ENCODE data around the gene USP2.
"Not testable (repeated sequence)": the region's sequence is repeated elsewhere in the genome, so short reads cannot be mapped to it uniquely, and the experiment has no call there.

USP2 gene

DNA sequence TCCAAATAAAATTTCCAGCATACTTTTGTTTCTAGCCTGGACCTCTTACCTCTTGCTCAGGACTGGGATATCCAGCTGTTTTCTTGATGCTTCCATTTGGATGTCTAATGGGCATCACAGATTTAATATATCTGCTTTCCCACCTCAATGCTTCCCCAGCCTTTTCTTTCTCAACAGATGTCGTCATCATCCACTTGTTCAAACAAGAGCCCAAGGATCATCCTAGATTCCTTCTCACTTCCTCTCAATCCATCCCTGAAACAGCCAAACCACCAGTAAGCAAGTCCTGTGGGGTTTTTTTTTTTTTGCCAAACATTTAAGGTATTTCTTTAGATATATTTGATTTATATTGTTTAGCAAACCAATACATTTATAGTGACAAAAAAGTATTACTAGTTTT is 29.0 kb upstream of the USP2 start:
- DNase-seq: no peak

DNA sequence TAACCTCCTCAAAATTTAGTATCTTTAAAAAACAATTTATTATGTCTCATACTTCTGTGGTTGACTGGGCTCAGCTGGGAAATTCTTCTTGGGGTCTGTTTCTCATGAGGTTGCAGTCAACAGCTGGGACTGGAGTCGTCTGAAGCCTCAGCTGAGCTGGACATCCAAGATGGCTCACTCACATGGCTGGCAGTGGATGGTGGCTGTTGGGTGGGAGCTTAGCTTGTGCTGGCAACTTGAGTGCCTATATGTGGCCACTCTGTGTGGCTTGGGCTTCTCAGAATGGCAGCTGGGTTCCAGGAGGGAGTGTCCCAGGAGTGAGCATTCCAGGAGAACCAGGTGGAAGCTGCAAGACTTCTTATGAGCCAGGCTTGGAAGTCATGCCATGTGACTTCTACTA is 28.2 kb upstream of the USP2 start:
- DNase-seq: no peak

DNA sequence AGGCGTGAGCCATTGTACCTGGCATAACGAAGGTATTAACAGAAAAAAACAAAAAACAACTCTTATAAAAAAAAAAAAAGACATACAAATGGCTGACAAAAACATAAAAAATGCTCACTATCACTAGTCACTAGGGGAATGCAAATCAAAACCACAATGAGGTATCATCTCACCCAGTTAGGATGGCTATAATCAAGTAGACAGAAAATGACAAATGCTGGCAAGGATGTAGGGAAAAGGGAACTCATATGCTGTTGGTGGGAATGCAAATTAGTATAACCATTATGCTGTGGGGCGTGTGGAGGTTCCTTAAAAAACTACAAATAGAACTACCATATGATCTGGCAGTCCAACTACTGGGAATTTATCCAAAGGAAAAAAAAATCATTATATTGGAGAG is 24.5 kb upstream of the USP2 start:
- DNase-seq: no peak

DNA sequence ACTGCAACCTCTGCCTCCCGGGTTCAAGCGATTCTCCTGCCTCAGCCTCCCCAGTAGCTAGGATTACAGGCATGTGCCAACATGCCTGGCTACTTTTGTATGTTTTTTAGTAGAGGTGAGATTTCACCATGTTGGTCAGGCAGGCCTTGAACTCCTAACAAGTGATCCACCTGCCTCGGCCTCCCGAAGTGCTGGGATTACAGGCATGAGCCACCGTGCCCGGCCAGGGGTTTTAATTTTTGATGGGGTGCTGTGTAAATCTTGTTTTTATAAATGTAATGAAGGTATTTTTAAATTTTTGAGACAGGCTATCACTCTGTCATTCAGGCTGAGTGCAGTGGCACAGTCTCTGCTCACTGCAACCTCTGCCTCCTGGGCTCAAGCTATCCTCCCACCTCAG is 24.0 kb upstream of the USP2 start:
- DNase-seq: not testable (repeated sequence)

DNA sequence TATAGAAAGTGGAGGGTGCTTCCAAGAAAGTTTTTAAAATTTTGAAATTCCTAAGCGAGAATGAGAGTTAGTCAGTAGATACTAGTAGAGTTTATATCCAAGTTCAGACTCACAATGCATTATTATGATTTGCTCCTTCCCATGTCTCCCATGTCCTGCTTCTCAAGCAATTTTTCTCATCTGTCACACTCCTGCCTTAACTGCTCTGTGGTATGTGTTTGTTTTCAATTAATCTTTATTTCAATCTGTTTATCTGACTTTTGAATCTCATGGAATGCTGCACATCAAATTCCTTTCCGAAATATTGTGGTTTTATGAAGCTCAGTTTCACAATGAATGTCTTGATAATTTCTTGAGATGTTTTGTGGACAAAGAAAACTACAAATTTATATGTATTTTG is 23.4 kb upstream of the USP2 start:
- DNase-seq: no peak

DNA sequence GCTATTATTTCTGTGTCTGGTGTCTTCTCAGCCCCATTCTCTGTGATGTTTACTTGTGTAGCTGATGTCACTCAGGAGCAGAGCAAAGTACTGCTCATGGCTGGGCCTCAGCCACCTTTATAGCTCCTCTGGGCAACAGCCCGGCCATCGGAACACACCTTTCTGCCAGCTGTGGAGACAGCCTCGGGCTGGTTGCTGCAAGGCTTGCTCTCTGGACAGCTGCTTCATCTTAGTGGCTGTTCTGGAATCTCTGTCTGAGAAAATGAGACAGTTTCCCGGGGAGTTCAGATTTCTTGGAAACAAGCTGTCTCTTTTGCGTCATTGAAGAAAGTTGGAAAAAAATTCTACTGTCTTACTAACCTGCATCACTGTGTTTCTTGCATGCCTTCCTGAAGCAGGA is 21.5 kb upstream of the USP2 start:
- no peak for DNase-seq

DNA sequence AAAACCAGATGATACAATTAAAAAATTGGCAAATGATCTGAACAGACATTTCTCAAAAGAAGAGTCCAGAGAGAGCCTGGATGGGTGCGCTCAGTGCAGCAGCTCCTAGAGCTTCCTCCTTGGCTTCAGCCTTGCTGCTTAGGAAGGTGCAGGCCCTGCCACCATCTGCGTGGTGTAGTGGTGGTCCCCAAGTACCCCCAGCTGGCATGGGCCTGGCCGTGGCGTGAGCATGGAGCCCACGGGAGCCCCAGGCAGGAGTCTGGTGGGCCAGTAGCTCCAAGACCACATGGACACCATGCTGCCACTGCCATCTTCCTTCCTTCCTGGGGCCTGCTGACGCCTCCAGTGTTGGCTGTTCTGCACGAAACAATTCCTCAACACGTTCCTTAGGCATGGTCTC is 21.0 kb upstream of the USP2 start:
- DNase-seq: no peak

DNA sequence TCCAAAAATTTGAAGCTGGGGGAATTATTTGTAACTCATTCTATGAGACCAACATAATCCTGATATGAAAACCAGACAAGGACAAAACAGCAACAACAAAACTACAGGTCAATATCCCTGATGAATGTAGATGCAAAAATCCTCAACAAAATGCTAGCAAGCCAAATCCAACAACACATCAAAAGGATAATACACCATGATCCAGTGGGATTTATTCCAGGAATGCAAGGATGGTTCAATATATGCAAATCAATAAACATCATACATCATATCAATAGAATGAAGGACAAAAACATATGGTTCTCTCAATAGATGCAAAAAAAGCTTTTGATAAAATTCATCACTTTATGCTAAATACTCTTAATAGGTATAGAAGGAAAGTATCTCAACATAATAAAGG is 19.4 kb upstream of the USP2 start:
- DNase-seq: no peak

DNA sequence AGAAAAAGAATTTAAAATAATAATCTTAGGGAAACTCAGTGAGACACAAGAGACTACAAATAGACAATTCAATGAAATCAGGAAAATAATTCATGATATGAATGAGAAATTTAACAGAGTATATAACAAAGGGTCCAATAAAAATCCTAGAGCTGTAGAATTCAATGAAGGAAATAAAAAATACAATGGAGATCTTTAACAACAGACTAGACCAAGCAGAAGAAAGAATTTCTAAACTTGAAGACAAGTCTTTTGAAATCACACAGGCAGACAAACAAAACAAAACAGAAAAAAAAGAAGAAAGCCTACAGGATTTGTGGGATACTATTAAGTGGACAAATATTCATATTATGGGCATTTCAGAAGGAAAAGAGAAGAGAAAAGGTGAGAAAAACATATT is 16.2 kb upstream of the USP2 start:
- no peak for DNase-seq

DNA sequence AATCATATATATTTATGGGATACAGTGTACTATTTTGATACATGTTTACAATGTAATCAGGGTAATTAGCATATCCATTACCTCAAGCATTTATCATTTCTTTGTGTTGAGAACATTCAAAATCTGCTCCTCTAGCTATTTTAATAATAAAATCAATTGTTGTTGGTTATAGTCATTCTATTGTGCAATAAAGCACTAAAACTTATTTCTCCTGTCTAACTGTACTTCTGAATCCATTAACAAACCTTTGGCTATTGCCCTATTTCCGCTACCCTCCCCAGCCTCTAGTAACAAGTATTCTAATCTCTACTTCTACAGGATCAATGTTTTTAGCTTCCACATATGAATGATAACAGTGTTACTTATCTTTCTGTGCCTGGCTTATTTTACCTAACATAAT is 15.3 kb upstream of the USP2 start:
- no peak for DNase-seq

DNA sequence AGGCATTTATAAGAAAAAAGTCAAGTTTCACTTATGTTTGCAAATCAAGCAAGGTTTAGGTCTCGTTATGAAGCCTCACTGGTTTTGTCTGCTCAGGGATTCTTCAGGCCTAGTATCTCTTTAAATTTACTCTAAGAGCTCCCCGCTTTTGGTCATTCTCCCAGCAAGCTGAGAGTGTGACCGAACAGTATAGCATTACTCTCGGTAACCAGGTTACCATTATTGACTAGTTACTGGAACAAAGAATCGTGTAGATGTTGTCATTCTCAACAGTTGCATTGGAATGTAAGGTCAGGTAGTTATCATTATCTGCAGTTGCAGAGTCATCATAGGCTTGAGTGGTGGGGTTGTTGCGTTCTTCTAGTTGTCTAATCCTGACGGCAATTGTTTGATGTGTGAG is 9.8 kb upstream of the USP2 start:
- no peak for DNase-seq

DNA sequence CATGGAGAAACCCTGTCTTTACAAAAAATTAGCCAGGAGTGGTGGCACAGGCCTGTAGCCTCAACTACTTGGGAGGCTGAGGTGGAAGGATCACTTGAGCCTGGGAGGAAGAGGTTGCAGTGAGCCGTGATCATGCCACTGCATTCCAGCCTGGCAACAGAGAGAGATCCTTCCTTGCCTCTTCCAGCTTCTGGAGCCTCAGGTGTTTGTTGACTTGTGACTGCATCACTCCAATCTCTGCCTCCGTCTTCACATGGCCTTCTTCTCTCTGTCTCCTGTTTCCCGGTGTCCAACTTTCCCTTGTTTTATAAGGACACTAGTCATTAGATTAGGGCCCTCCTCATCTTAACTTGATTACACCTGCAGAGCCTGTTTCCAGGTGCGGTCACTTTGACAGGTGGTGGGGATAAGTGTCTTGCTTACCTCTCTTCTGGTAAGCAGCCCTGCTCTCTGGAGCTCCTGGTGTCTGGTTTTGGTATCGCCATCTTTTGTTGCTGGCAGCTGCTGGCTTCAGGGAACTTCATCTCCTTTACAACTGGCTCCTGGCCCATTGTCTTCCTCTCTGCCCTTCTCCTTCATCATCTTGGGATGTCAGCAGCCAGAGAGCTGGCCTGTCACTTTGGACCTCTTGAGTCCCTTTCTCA is 8.2 kb upstream of the USP2 start:
- no peak for DNase-seq

DNA sequence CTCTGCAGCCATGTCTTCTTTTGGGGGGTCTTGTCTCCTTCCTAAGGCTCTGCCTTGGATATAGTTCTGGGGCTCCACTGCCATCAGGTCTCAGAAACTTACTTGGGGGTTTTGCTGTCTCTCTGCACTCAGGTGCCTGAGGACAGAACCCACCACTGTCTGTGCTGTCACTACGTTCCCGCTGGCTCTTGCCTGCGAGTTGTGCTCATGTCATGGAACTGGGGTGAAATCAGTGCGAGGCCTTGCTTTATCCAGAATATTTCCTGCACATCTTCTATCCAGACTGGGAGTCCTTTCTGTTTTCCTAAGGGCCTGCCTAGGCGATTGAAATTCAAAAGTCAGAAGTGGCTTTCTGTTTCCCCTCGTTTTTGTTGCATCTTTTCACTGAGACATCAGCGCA is 6.6 kb upstream of the USP2 start:
- no peak for DNase-seq

DNA sequence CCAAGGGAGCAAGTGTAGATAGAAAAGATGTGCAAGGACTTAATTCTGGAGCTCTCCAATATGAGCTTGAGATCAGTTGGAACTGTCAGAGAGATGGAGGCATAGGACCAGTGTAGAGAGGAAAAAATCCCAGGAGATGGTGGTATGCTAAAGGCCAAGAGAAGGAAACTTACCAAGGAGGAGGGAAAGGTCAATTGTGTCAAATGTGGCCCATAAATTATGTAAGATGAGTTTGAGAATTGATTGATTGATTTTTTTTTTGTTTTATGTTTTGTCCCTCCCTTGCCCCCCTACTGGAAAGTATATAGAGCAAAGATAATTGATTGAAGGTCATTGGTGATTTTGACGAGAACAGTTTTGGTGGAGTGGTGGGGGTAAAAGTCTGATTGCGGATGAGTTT is 2.8 kb upstream of the USP2 start:
- no peak for DNase-seq

DNA sequence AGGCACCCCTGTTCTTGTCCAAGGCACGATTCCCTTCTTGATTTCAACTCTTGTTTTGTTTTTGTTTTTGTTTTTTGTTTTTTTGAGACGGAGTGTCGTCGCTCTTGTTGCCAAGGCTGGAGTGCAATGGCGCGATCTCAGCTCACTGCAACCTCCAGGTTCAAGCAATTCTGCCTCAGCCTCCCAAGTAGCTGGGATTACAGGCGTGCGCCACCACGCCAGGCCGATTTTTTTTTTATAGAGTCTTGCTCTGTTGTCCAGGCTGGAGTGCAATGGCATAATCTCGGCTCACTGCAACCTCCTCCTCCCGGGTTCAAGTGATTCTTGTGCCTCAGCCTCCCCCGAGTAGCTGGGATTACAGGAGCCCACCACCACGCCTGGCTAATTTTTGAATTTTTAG is 1.0 kb upstream of the USP2 start:
- DNase-seq: not testable (repeated sequence)

DNA sequence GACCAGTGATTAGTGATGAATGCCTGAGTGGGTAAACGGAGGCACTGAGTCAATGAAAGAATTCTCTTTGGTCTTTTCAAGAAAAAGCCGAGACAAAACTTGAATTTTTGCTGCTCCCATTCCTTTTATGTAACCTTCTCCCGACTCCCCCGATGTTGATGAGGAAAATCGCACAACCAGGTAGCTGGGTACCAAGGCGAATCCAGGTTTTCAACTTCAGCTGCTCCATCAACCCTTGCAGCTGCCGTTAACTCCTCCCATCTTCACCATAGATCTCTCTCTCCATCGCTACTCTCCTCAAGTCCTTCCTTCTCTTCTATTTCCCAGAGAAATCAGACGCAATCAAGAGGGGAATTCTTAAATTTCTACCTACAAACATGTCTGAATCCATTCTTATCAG is 611 bp upstream of the USP2 start:
- no peak for DNase-seq

DNA sequence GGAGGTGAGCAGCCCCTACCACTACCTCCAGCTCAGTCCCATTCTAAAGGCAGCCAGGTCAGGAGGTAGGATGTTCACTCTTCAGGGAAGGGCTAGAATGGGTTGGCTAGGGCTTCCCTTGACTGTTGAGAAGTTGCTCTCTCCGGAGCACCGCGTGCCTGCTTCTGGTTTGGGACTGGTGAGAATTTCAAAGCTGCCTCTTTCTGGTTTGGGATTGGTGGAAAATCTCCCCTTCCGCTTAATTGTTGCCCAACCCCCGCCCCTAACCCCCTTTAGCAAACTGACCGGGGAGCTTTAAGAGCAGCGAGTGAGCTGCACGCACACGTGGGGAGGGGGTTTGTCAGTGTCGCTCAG is 686 bp downstream of the USP2 start:
- peak in 1 of 2 experiments; percentile 31 for DNase-seq

DNA sequence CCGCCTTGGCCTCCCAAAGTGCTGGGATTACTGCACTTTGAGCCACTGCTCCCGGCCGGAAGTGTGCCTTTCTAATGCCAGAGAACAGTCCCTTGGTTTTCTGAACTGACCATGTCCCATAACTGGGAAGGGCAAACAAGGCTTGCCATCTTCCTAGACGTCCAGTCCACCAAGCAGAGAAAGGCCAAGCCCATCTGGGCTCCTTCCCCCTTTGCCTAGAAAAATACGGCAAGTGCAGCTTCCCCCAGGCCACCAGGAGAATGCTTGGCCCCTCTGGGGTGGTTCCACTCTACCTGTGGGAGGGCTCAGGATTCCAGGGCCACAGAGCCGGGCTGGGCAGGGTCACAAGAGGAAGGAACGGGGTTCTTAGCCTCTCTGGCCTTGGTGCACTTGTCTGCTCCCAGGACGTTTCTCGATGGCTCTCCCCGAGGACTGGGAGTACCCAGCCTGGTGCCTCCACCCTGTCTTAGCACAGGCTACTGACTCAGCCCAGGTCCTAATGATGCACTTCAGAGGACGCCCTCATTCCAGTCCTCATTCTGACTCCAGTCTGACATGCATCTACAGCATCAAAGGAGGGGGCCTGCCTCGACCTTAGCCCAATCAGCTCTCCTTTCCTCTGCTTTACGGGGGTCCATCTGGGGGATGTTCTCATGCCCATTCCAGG is 1.2 kb downstream of the USP2 start:
- DNase-seq: no peak

DNA sequence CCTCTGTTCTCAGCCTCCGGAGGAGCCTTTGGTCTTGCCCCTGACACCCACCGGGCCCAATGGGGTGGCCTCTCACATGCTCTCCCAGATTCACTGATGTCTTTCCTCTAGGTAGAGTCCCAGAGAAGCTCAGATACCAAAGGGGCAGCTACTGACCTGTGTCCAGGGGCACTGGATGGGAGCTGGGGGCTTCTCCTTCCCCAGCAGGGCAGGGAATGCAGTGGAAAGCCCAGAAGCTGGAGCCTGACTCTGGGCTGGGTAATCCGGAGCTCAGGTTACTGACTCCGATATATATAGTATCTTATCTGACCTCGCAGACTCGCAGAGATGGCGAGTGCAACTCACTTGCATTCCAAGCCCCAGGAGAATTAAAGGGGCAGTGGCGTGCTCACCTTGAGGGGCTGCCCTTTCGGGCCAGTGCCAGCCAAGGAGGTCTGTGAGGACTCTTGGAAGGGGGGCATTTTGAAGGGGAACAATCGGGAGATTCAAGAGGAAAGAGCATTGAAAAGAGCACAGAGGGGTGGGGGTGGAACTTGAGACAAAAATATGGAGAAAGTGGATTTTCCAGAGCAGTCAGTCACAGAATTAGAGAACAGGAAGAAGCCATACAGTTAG is 2.5 kb downstream of the USP2 start:
- no peak for DNase-seq

DNA sequence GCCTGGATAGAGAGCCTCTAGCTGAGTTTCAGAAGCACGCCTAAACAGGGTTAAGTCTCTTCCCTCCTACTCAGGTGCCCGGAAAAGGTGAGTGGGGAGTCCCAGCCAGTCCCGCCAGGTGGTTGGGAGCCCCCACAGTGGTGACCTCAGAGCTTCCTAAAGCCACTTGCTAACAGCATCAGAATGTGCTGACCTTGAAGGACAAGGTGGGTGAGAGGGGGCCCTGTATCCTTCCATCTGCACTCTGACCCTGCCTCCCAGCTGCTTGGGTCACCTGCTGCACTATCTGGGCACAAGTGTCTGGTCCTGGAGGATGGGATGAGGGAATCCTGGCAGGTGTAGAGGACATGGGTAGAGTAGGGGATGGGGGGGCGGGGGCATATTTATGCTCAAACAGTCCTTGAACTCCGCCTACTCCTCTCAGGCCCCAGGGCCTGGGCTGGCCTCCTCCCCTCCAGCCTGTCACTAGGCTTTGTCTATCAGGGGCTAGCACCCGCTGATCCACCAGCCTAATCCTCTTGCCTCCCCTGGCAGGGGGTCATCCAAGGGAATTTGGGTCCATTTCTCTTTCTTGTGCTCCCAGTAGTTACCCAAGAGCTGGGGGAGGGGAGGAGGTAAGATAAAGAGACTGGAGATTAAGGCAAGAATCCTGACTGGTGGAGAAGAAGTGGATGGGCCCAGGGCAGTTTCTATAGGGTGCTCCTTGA is 3.4 kb downstream of the USP2 start:
- no peak for DNase-seq

DNA sequence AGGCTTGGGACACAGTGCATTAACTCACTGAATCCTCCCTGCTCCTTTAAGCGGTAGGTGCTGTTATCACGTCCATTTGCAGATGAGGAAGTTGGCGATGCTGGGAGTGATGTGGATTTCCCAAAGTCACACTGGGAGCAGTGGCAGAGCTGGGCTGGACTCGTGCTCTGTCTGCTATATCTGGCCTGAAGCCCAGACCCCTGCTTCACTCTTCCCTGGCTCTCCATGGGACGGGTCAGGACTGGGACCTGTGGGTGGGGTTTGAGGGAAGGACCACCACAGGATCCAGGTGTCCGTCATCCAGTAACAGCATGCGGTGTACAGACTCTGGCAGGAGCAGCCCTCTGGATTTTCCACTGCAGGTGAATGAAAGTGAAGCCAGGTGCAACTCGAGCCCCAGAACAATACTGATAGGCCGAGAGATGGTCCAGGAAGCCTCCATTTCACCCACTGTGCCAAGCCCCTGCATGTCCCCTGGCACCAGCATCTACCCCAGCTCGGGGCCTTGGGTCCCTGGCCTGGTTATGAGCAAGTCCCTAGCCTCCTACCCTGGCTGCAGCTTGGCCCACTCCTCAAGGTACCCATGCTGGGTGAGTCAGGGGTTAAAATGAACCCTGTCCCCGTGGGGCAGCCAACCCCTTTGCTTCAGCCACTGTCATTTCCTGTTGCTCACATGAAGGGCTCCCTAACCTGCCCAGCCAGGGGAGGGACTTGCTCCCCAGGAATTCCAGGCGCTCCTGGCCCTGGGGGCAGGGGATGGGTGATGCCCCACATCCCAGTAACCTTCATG is 4.2 kb downstream of the USP2 start:
- DNase-seq: no peak

DNA sequence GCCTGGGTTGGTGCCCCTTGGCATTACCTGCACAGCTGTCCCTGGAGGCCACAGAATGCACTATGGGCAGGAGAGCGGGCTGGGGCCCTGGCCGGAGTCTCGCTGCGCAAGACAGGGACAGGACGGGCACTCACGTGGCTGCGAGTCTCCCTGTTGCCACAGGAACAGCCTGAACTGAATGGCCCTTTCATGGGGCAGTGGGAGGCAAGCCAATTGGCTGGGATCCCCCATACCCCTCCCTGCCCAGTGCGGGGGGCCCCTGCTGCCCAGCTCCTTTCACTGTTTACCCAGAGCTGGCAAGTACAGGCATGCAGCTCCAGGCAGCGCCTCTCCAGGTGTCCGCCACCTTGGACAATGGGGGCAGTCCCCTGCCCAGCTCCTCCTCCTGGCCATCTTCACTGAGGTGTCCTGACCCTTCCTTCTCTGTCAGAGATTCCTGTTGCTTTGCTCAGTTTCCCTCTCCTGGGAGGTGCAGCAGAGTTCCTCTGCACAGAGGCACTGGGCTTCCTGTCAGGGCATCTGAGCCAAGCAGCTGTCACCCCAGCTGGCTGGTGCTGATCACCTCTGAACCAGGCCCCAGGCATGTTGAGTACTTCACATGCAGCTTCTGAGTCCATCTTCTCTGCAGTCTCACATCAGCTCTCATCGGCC is 5.2 kb downstream of the USP2 start:
- DNase-seq: no peak

All from activated T-cell treated with anti-CD3 and anti-CD28 coated beads, Interleukin-2, amount 50 U/mL, for 48 hours (primary cell).